ENCODE data around the gene KPNA6.
"Not testable (repeated sequence)": the region's sequence is repeated elsewhere in the genome, so short reads cannot be mapped to it uniquely, and the experiment has no call there.

Gene KPNA6

GRCh38 chr1:32107742-32108661 lies at the start of gene KPNA6:
KPNA6 (plus strand) TSS chr1:32108056; CDS start chr1:32108131, 75 bp downstream.
- Histone ChIP-seq H3K27me3 (ENCODE audit: low read depth) (no peaks in the 10 kb centered on the region), H3K4me3 (peak within 1 kb of the TSS; percentile 98), H3K9me3 (no peaks in the 10 kb centered on the region), H3K36me3 (replicated peaks) (peaks cover 12% of the 10 kb centered on the region), H3K4me1 (peaks cover 6% of the 10 kb centered on the region)
- in situ Hi-C loops (cut with MboI; ENCODE audit: low sequenced_read_pairs) = no loop called here
- DNase-seq (ENCODE audit: low spot score in 2 of 2) = peak; percentile 93

GRCh38 chr1:32060914-32061313 lies 46.9 kb upstream of the KPNA6 start:
- in situ Hi-C loops (cut with MboI; ENCODE audit: low sequenced_read_pairs) = loop anchor here (10.0 kb wide), 1 partner anchor 396 kb away; no protein-coding TSS in a partner anchor
- Histone ChIP-seq H3K9me3 (no peaks in the 10 kb centered on the region), H3K36me3 (replicated peaks) (peaks cover 29% of the 10 kb centered on the region), H3K27me3 (ENCODE audit: low read depth) (no peaks in the 10 kb centered on the region), H3K4me1 (peaks cover 20% of the 10 kb centered on the region), H3K4me3 (no peak overlapping the region)
- DNase-seq (ENCODE audit: low spot score in 2 of 2) = peak; percentile 36 to 76

DNA sequence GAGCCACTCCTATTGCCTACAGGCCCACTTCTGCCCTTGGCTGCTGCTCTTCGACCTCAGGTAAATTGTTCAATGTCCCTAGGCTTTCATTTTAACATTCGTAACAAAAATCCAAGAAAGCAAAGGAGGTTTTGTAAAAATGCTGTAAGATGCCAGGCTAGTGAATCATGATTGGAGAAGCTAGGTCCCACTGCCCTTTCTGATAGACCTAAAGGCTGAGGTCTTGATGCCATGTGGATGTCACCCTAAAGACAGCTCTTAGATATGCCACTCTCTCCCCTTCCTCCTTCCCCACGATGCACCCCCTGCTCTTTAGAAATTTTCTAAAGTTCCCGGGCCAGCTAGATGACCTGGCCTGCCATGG lies 45.0 kb upstream of the KPNA6 start:
- DNase-seq (ENCODE audit: low spot score in 2 of 2) = no peak
- in situ Hi-C loops (cut with MboI; ENCODE audit: low sequenced_read_pairs) = loop anchor here (10.0 kb wide), 1 partner anchor 398 kb away; no protein-coding TSS in a partner anchor
- H3K4me1 ChIP-seq = peaks cover 20% of the 10 kb centered on the region
- H3K27me3 ChIP-seq (ENCODE audit: low read depth) = no peaks in the 10 kb centered on the region
- H3K36me3 ChIP-seq (replicated peaks) = peaks cover 20% of the 10 kb centered on the region
- H3K4me3 ChIP-seq = no peak overlapping the region
- H3K9me3 ChIP-seq = no peaks in the 10 kb centered on the region

DNA sequence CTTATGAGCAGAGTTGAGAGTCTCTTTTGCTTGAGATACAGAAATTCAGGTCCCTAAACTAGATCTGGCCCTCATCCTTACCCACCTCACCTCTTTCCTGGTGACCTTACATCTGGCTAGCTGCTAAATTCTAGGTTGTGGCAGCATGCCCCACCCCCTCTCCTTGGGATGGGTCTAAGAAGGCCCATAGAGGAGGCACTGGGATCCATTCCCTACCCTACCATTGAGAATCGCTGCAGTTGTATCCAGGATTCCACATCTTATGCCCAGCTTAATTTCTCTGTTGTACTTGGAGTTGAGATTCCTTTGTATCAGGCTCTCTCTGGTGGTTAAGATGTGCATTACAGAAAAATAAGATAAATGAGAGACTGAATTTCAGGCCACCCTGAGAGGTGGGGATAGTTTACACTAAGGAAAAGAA lies 44.6 kb upstream of the KPNA6 start:
- H3K4me1 ChIP-seq = peaks cover 20% of the 10 kb centered on the region
- no peak overlapping the region for H3K4me3 ChIP-seq
- H3K27me3 ChIP-seq (ENCODE audit: low read depth) = no peaks in the 10 kb centered on the region
- in situ Hi-C loops (cut with MboI; ENCODE audit: low sequenced_read_pairs) = loop anchor here (10.0 kb wide), 1 partner anchor 398 kb away; no protein-coding TSS in a partner anchor
- DNase-seq (ENCODE audit: low spot score in 2 of 2) = peak; percentile 38 to 73
- peaks cover 20% of the 10 kb centered on the region for H3K36me3 ChIP-seq (replicated peaks)
- H3K9me3 ChIP-seq = no peaks in the 10 kb centered on the region

- H3K27me3 ChIP-seq (ENCODE audit: low read depth); H3K36me3 ChIP-seq (replicated peaks); H3K9me3 ChIP-seq; H3K4me3 ChIP-seq; DNase-seq (ENCODE audit: low spot score in 2 of 2): not testable (repeated sequence)
- peaks cover 11% of the 10 kb centered on the region for H3K4me1 ChIP-seq
- in situ Hi-C loops (cut with MboI; ENCODE audit: low sequenced_read_pairs) = loop anchor here (10.0 kb wide), 1 partner anchor 401 kb away; no protein-coding TSS in a partner anchor
Measured at GRCh38 chr1:32065613-32066488, 42.0 kb upstream of the KPNA6 start.

DNA sequence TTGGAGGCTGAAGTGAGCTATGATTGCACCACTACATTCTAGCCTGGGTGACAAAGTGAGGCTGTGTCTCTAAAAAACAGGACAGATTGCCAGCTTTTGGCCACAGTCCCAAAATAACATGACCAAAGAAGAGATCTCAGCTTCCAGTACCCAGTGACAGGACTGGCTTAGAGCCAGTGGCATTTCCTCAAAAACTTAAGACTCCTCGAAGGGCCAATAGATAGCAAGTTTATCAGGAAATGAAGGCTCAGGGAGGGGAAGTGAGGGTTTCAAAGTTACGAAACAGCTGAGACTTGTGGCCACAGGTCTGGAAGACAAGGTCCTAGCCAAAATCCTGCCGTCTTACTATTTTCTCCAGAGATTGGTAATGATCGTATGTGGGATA lies 41.4 kb upstream of the KPNA6 start:
- DNase-seq (ENCODE audit: low spot score in 2 of 2) = peak in 1 of 2 experiments; percentile 15
- peaks cover 2% of the 10 kb centered on the region for H3K36me3 ChIP-seq (replicated peaks)
- in situ Hi-C loops (cut with MboI; ENCODE audit: low sequenced_read_pairs) = loop anchor here (10.0 kb wide), 1 partner anchor 402 kb away; no protein-coding TSS in a partner anchor
- H3K9me3 ChIP-seq = no peaks in the 10 kb centered on the region
- H3K27me3 ChIP-seq (ENCODE audit: low read depth) = no peaks in the 10 kb centered on the region
- no peak overlapping the region for H3K4me3 ChIP-seq
- H3K4me1 ChIP-seq = peaks cover 9% of the 10 kb centered on the region

DNA sequence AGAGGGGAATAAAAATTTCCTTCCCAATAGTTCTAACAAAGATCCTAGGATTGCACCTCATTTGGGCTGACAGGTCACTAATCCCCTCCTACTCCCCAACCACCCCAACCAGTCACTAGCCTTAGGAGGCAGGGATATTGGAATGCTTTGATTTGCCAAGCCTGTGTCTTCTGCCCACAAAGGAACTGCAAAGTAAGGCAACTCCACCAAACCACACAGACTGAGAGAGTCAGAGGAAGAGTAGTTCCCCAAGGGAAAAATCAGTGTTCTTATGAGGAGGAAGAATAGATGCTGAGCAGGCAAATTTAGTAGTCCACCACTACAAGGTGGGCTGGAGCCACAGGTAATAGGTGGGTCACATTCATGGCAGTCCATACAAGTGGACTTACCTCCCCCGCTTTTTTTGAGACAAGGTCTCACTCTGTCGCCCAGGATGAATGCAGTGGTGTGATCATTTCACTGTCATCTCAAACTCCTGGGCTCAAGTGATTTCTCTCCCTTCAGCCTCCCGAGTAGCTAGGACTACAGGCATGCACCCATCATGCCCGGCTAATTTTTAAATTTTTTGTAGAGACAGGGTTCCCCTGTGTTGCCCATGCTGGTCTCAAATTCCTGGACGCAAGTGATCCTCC lies 38.8 kb upstream of the KPNA6 start:
- in situ Hi-C loops (cut with MboI; ENCODE audit: low sequenced_read_pairs) = loop anchor here (10.0 kb wide), 1 partner anchor 404 kb away; no protein-coding TSS in a partner anchor
- no peak overlapping the region for H3K4me3 ChIP-seq

GRCh38 chr1:32071758-32072621 lies 35.9 kb upstream of the KPNA6 start:
- DNase-seq (ENCODE audit: low spot score in 2 of 2) = no peak
- peaks cover 9% of the 10 kb centered on the region for H3K36me3 ChIP-seq (replicated peaks)
- H3K9me3 ChIP-seq = no peaks in the 10 kb centered on the region
- H3K4me3 ChIP-seq = peak overlapping the region; percentile 97
- H3K4me1 ChIP-seq = peaks cover 8% of the 10 kb centered on the region
- in situ Hi-C loops (cut with MboI; ENCODE audit: low sequenced_read_pairs) = no loop called here
- H3K27me3 ChIP-seq (ENCODE audit: low read depth) = no peaks in the 10 kb centered on the region

More for the DNA sequence above, 38.8 kb upstream of the KPNA6 start:
- Histone ChIP-seq H3K4me1 (peaks cover 8% of the 10 kb centered on the region), H3K9me3 (no peaks in the 10 kb centered on the region), H3K36me3 (replicated peaks) (no peaks in the 10 kb centered on the region), H3K27me3 (ENCODE audit: low read depth) (no peaks in the 10 kb centered on the region)
- no peak for DNase-seq (ENCODE audit: low spot score in 2 of 2)

- Histone ChIP-seq H3K36me3 (replicated peaks) (peaks cover 17% of the 10 kb centered on the region), H3K4me1 (peaks cover 8% of the 10 kb centered on the region), H3K9me3 (no peaks in the 10 kb centered on the region), H3K4me3 (peak within 1 kb of the TSS; percentile 97), H3K27me3 (ENCODE audit: low read depth) (no peaks in the 10 kb centered on the region)
- DNase-seq (ENCODE audit: low spot score in 2 of 2) = peak; percentile 90 to 95
- in situ Hi-C loops (cut with MboI; ENCODE audit: low sequenced_read_pairs) = no loop called here
Measured at GRCh38 chr1:32072622-32073298, 35.1 kb upstream of the KPNA6 start, which contains the start of gene TMEM39B. TMEM39B (plus strand) TSS chr1:32072939; CDS start chr1:32073048, 109 bp downstream.

DNA sequence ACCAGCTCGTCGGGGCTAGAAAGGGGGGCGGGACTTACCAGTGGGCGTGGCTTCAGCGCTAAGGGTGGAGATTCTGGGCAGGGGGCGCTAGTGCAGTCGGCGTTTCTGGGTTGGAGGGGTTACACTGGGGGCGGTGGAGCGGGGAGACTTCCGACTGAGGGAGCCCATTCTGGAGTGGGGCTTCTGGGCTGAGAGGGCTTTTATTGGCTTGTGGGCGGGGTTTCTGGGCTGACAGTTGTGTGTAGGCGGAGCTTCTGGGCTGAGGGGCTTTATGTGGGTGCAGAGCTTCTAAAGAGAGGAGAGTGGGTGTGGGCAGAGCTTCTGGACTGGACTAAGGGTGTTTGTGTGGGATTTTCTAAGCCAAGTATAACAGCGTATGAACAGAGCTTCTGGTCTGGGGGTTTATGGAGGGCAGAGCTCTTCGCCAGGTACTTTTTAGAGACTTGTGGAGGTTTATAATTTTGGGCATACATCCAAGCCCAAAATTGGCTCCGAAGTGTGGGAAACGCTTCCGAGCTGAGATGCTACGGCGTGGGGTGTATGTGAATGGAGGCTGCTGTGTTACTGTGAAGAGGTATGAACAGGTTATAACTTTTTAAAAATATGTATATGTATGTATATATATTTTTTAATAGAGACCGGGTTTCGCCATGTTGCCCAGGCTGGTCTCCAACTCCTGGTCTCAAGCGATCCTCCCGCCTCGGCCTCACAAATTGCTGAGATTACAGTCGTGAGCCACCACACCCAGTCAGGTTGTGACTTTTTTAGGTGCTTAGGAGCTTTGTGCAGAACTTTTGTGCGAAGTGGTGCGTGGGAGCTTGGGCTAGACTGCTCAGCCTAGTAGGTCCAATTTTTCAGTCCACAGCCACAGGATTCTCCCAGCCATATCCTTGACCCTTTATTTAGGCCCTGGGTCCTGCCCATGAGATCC lies 34.3 kb upstream of the KPNA6 start:
- Histone ChIP-seq H3K9me3 (no peaks in the 10 kb centered on the region), H3K4me1 (peaks cover 8% of the 10 kb centered on the region), H3K27me3 (ENCODE audit: low read depth) (no peaks in the 10 kb centered on the region), H3K36me3 (replicated peaks) (peaks cover 22% of the 10 kb centered on the region), H3K4me3 (peak overlapping the region; percentile 97)
- in situ Hi-C loops (cut with MboI; ENCODE audit: low sequenced_read_pairs) = no loop called here
- DNase-seq (ENCODE audit: low spot score in 2 of 2) = peak in 1 of 2 experiments; percentile 62

DNA sequence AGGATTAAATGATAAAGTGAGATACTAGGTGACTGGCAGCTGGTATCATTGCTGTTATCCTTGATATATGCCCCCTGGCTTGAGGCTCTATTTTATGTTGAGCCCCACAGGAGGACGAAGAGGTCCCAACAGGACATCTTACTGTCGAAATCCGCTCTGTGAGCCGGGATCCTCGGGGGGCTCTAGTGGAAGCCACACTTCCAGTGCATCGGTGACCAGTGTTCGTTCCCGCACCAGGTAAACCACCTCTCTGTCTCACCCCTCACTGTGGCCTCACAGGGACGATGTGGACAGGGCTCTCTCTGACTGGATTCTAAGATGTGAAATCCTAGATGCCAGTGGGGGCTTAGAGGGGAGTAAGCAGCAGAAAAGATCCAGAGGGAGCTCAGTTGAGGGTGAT lies 33.0 kb upstream of the KPNA6 start:
- no peak for DNase-seq (ENCODE audit: low spot score in 2 of 2)

More for the DNA sequence above, 33.0 kb upstream of the KPNA6 start:
- no peaks in the 10 kb centered on the region for H3K9me3 ChIP-seq
- peaks cover 28% of the 10 kb centered on the region for H3K36me3 ChIP-seq (replicated peaks)
- H3K27me3 ChIP-seq (ENCODE audit: low read depth) = no peaks in the 10 kb centered on the region
- in situ Hi-C loops (cut with MboI; ENCODE audit: low sequenced_read_pairs) = no loop called here
- no peak overlapping the region for H3K4me3 ChIP-seq
- H3K4me1 ChIP-seq = peaks cover 8% of the 10 kb centered on the region

Measured in HAP-1 (cell line).